Colonic mucosa (tissue), 4 donors: Measurements from ENCODE around the gene NUDT19. TPM values are rescaled to one million over a fixed set of nuclear protein-coding genes. Genes with fewer than 3 reads are reported as not detected.

Source experiments
- DNase-seq: peaks from one replicate; pipeline ENCODE4 v3.0.0-alpha.2; 2020
- H3K27ac ChIP-seq: fragments of 200-600 bp; one replicate; pipeline ENCODE4 v1.8.0; 2021
- H3K27me3 ChIP-seq: fragments of 200-600 bp; one replicate; pipeline ENCODE4 v1.8.0; 2021
- H3K36me3 ChIP-seq: fragments of 200-600 bp; one replicate; pipeline ENCODE4 v1.8.0; 2021
- H3K4me1 ChIP-seq: fragments of 200-600 bp; one replicate; pipeline ENCODE4 v1.8.0; 2021; ENCODE audit warnings: mild to moderate bottlenecking
- H3K4me3 ChIP-seq: fragments of 200-600 bp; one replicate; pipeline ENCODE4 v1.8.0; 2021
- H3K9ac ChIP-seq, 2 donors: one replicate each; pipeline ENCODE4 v1.7.0; 2013; ENCODE audit warnings: control low read depth in 2 of 2, low read depth in 2 of 2, low read length in 2 of 2
- H3K9me3 ChIP-seq: fragments of 200-600 bp; one replicate; pipeline ENCODE4 v1.8.0; 2021
- intact Hi-C: fragments of 100-400 bp; cut with DNase I; formaldehyde crosslinking; loops from one replicate; pipeline ENCODE4 v1.14.1; 2022
- total RNA-seq, 2 donors: library from RNA; stranded (reverse); fragmentation: NEBNext Ultra II Directional in 1 of 2; extraction: Animal tissue kit (Norgen Biotek cat#: 25700) in 1 of 2; gene quantifications; one replicate each; pipeline ENCODE4 v1.2.1, GENCODE V29; 2021
- TF ChIP-seq, protein P1 (sequence below): fragments of 200-600 bp; IDR thresholded peaks from one replicate; pipeline ENCODE4 v1.8.0; 2022; ENCODE audit warnings: antibody characterized with exemption, mild to moderate bottlenecking
- donor health status: healthy.
- donor health status: DM: no; HTN: no; CAD: no.
- donor health status: DM: no; HTN: no; CAD: no.

NUDT19 gene
- total RNA-seq, 2 donors from 2014 or later: 19.3 to 25.1 TPM

DNA sequence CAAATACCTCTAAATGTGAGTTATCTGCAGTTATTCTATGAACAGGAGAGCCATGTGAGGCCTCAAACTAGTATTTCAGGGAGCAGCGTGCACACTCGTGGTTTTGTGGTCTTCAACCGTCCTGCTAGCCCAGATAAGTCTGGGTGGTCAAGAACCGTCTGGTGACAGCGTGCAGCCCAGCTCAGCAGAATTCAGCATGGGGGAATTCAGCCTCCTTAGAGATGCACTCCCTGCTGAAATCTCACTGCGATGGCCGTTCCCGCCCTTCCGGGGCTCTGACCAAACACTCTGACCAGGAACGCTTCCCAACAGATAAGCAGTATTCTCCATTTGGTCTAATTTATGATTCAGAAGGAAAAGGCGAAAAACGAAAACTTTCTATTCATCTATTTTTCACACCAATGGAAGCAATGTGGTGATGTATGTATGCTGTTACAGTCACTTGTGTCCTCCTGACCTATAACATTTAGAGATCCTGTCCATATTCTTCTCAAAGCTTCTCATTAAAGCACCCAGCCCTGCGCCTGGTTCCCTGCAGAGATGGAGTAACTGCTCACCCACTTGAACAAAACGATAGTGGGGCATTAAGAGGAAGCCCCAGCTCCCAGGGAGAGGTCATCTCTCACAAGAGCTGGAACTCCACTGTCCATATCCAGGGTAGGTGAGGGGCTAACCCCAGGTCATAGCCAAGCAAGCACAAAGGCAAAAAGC, 19.6 kb upstream of the NUDT19 start:
- Histone ChIP-seq H3K4me3 (no peak overlapping the region), H3K4me1 (peaks cover 22% of the 10 kb centered on the region), H3K9ac (no peak overlapping the region), H3K36me3 (no peaks in the 10 kb centered on the region), H3K27ac (no peak overlapping the region), H3K27me3 (peaks cover 13% of the 10 kb centered on the region), H3K9me3 (no peaks in the 10 kb centered on the region)
- no peak for DNase-seq
- TF ChIP-seq, protein P1, sequence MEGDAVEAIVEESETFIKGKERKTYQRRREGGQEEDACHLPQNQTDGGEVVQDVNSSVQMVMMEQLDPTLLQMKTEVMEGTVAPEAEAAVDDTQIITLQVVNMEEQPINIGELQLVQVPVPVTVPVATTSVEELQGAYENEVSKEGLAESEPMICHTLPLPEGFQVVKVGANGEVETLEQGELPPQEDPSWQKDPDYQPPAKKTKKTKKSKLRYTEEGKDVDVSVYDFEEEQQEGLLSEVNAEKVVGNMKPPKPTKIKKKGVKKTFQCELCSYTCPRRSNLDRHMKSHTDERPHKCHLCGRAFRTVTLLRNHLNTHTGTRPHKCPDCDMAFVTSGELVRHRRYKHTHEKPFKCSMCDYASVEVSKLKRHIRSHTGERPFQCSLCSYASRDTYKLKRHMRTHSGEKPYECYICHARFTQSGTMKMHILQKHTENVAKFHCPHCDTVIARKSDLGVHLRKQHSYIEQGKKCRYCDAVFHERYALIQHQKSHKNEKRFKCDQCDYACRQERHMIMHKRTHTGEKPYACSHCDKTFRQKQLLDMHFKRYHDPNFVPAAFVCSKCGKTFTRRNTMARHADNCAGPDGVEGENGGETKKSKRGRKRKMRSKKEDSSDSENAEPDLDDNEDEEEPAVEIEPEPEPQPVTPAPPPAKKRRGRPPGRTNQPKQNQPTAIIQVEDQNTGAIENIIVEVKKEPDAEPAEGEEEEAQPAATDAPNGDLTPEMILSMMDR: no peak
- intact Hi-C loops: loop anchor here (10.0 kb wide), 2 partner anchors 87 to 287 kb away; partner anchors contain the start of gene PDCD5

DNA sequence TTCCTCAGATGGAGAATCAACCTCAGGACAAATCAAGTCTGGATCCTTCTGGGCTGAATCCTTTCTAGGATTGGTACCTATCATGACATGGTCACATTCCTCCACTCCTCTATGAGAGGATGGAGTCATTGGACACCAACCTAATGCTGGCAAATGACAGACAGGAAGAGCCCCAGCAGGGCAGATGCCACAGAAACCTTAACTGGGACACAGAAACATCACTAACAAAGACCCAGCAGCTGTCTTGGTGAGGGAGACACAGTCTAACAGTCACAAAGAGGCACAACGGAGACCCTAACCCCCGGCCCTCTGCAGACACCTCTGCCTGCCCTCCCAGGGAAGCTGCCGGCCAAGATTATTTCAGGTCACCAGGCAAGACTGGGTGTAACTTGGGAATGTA, 18.8 kb upstream of the NUDT19 start:
- H3K9ac ChIP-seq: peak overlapping the region in 1 of 2 donors; percentile 29
- no peak for DNase-seq
- no peaks in the 10 kb centered on the region for H3K36me3 ChIP-seq
- peaks cover 22% of the 10 kb centered on the region for H3K4me1 ChIP-seq
- TF ChIP-seq, protein P1: no peak
- no peak overlapping the region for H3K27ac ChIP-seq
- intact Hi-C loops: loop anchor here (10.0 kb wide), 2 partner anchors 88 to 288 kb away; partner anchors contain the start of gene PDCD5
- H3K4me3 ChIP-seq: no peak overlapping the region
- H3K9me3 ChIP-seq: no peaks in the 10 kb centered on the region
- peaks cover 21% of the 10 kb centered on the region for H3K27me3 ChIP-seq

DNA sequence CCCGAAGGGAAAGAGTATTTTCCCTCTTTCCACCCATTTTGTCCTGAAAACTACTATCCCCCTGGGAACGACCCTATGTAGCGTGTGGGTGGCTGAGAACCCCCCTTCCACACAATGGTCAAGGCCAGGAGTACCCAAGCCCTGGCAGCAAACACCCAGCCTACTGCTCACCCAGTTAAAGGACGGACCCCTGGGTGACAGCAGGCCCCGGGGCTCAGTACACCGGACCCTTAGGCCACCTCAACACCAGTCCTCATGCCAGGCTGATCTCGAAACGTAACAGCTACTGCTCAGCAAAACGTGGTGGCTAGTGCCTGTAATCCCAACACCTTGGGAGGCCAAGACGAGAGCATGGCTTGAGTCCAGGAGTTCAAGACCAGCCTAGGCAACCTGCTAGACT, 18.0 kb upstream of the NUDT19 start:
- H3K9me3 ChIP-seq: no peaks in the 10 kb centered on the region
- H3K27me3 ChIP-seq: peaks cover 21% of the 10 kb centered on the region
- peaks cover 22% of the 10 kb centered on the region for H3K4me1 ChIP-seq
- intact Hi-C loops: loop anchor here (10.0 kb wide), 2 partner anchors 89 to 289 kb away; partner anchors contain the start of gene PDCD5
- H3K9ac ChIP-seq: no peak overlapping the region
- no peak overlapping the region for H3K4me3 ChIP-seq
- no peak for DNase-seq
- TF ChIP-seq, protein P1: no peak
- no peaks in the 10 kb centered on the region for H3K36me3 ChIP-seq
- H3K27ac ChIP-seq: no peak overlapping the region

DNA sequence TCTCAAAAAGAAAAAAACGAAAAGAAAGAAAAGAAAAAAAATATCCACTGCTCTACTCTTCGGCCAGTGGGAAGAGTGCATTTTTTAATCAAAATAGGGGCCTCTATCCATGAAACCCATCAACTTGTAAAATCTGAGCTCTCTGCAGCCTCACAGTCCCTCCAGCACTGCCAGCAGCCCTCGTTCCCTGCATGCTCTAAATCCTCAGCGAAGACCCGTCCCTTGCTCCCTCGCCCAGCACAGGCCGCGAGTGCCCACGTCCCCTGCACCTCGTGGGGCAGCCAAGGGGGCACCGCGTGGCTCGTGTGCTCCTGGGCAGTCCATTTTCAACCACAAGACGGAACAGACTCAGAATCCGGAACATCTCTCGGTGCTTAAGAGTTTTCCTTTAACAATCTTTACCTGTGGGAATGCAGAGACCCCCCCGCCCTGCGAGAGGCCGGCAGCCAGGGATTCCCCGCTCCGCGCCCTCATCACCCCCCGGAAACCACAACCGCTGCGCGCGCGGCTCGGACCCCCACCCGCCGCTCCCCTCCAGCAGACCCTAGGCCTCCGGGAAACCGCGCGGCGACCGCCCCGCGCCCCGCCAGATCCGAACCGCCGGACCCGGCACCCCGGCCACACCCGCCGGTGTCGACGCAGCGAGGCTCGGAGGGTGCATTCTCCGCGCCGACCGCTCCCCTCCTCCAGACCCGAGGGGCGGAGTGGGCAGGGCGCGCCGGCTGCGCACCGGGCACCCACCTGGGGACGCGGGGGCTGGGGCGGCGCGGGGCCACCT, 17.3 kb upstream of the NUDT19 start:
- no peaks in the 10 kb centered on the region for H3K9me3 ChIP-seq

More for the DNA sequence above, 17.3 kb upstream of the NUDT19 start:
- Histone ChIP-seq H3K4me3 (peak overlapping the region; percentile 84), H3K36me3 (no peaks in the 10 kb centered on the region), H3K27me3 (peaks cover 21% of the 10 kb centered on the region), H3K4me1 (peaks cover 22% of the 10 kb centered on the region), H3K27ac (peak overlapping the region; percentile 72), H3K9ac (peak overlapping the region; percentile 73 to 82)
- TF ChIP-seq, protein P1: no peak
- intact Hi-C loops: loop anchor here (10.0 kb wide), 2 partner anchors 90 to 290 kb away; partner anchors contain the start of gene PDCD5
- no peak for DNase-seq
